NCI-H748 (cell line): ENCODE measurements around the gene EP400.

Experiments used
- DNase-seq: peaks from one replicate; lab custom pipeline; 2025; ENCODE audit not compliant: unreplicated experiment; lab: John Stamatoyannopoulos, UW

EP400 gene, protein sequence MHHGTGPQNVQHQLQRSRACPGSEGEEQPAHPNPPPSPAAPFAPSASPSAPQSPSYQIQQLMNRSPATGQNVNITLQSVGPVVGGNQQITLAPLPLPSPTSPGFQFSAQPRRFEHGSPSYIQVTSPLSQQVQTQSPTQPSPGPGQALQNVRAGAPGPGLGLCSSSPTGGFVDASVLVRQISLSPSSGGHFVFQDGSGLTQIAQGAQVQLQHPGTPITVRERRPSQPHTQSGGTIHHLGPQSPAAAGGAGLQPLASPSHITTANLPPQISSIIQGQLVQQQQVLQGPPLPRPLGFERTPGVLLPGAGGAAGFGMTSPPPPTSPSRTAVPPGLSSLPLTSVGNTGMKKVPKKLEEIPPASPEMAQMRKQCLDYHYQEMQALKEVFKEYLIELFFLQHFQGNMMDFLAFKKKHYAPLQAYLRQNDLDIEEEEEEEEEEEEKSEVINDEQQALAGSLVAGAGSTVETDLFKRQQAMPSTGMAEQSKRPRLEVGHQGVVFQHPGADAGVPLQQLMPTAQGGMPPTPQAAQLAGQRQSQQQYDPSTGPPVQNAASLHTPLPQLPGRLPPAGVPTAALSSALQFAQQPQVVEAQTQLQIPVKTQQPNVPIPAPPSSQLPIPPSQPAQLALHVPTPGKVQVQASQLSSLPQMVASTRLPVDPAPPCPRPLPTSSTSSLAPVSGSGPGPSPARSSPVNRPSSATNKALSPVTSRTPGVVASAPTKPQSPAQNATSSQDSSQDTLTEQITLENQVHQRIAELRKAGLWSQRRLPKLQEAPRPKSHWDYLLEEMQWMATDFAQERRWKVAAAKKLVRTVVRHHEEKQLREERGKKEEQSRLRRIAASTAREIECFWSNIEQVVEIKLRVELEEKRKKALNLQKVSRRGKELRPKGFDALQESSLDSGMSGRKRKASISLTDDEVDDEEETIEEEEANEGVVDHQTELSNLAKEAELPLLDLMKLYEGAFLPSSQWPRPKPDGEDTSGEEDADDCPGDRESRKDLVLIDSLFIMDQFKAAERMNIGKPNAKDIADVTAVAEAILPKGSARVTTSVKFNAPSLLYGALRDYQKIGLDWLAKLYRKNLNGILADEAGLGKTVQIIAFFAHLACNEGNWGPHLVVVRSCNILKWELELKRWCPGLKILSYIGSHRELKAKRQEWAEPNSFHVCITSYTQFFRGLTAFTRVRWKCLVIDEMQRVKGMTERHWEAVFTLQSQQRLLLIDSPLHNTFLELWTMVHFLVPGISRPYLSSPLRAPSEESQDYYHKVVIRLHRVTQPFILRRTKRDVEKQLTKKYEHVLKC (N-terminal part only)

GRCh38 chr12:131949431-131950181, at the start of gene EP400:
TSS of gene EP400 (plus strand) at chr12:131949942. CDS start at chr12:131960620, 10,678 bp downstream.
- DNase-seq, result peak; percentile 92

- no peak for DNase-seq
Observed at GRCh38 chr12:131900397-131900796, 49.3 kb upstream of the EP400 start.

GRCh38 chr12:131901431-131902331, 48.1 kb upstream of the EP400 start:
- DNase-seq, result no peak

- DNase-seq, result no peak
Observed at GRCh38 chr12:131902332-131903241, 47.2 kb upstream of the EP400 start.

DNA sequence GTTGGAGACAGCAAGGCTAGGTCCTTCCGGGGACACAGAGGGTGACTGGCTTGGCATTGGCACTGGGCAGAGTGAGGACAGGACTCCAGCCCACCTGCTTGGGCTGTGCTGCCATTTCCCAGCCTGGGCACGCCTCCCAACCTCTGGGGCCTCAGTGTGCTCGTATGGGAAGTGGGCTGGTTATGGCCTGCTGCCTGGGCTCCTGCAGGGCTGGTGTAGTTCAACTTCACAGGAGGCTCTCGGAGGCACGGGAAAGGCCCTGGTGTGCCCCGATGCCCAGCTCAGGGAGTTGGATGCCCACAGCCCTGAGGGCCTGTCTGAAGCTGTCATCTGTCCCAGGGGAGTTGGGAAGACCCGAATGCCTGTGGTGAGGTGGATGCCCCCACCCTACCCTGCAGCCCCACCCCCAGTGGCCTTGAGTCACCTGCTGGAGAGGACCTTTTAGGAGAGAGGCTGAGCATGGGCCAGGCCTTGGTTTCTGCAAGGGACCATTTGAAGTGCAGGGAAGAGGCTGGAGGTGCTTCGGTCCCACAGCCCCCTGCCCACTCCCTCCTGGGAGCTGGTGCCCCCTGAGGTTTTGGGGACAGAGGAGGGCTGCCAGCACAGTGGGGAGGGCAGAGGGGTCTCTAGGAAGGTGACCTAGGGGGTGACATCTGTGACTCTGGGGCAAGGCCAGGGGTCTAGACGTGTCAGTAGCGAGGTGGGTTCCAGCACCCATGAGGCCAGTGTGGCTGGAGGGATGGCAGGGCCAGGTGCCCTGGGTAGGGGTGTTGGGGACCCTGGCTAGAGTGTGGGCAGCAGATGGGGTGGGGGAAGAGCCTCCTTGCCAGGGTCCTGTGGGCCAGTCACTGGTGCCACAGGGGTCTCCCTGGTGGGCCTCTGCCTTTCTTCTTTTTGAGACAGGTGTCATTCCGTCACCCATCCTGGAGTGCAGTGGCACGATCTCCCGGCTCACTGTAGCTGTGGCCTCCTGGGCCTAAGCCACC, 46.2 kb upstream of the EP400 start:
- DNase-seq, result no peak

DNA sequence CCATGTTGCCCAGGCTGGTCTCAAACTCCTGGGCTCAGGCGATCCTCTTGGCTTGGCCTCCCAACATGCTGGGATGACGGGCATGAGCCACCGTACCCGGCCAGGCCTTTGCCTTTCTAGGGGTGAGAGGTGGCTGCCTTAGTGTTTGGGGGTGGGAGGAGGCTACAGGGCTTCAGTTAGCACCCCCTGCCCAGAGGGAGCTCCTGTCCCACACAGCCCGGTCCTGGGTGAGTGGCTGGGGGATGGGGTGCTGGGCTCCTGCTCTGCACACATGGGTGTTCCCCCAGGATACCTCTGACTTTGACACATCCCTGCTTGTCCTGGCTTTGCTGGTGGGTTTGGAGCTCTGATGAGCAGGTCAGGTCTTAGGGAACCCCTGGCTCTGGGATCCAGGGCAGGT, 45.4 kb upstream of the EP400 start:
- DNase-seq, result no peak

DNA sequence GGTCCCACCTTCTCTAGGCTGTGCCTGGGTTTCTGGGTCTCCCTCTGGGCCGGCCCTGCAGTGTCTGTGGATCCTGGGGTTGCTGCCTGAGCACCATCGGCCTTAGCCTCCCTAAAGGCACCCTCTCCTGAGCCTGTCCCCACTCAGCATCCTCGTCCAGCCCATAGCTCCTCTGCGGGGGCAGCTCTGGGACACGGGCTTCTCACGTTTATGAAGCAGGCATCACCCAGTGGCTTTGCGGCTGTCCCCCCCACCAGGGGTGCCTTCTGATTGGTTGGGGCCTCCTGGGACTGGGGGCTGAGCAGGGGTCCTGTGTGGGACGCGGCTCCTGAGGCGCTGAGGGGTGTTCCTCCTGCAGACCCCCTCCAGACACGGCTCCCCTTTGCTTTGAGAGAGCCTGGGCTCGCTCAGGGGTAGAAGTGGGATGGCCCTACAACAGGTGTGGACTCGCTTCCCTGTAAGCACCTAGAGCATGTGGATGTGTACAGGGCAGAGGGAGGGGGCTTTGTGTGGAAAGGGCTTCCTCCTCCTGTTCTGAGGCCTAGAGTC, 44.6 kb upstream of the EP400 start:
- DNase-seq, result no peak

DNA sequence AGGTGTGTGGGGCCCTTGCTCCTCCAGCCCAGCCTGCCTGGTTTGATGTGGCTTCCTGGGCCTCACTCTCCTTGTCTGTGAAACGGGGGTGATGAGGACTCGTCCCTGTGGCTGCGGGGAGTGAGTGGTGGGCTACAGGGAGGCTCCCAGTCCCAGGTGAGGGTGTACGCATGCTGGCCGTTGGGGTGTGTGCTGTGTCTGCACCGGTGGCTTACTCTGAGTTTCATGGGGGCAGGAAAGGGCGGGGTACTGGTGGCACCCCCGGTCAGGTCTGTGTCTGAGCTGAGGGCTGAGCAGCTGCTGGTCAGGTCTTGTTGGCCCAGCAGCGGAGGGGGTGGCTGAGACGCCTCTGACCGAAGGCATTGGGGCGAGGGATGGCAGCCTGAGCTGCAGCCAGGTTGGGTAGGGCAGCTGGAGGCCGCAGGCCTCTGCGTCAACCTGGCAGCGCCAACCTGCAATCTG, 44.1 kb upstream of the EP400 start:
- no peak for DNase-seq

DNA sequence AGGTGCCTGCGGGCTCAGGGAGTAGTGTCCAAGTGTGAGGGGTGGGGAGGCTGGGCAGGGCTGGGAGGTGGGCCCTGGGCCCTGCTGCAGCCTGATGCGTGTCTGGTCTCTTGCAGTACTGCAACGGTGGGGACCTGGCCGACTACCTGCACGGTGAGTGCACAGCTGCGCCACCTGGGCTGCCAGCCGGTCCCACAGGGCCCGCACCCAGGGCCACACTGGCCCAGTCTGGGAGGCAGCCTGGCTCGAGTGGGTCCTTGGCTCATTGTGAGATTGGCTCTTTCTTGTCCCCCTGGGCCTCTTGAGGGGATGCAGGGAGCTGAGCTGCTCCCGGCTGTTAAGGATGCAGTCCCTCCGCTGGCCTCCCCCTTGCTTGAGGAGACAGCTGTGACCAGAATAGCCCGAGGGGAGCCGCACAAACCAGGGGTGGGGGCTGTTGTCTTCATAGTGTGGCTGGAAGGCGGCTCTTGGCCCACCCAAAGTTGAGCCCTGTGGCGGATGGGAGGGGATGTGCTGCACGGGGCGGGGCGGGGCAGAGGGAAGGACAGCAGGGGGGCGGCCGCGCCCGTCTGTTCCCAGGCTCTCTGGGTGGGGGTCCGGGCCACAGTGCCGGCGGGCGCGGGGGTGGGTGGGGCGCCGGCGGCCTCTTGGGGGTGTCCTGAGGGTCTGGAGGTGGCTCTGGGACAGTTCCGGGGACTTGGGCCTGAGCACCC, 42.2 kb upstream of the EP400 start:
- no peak for DNase-seq

DNA sequence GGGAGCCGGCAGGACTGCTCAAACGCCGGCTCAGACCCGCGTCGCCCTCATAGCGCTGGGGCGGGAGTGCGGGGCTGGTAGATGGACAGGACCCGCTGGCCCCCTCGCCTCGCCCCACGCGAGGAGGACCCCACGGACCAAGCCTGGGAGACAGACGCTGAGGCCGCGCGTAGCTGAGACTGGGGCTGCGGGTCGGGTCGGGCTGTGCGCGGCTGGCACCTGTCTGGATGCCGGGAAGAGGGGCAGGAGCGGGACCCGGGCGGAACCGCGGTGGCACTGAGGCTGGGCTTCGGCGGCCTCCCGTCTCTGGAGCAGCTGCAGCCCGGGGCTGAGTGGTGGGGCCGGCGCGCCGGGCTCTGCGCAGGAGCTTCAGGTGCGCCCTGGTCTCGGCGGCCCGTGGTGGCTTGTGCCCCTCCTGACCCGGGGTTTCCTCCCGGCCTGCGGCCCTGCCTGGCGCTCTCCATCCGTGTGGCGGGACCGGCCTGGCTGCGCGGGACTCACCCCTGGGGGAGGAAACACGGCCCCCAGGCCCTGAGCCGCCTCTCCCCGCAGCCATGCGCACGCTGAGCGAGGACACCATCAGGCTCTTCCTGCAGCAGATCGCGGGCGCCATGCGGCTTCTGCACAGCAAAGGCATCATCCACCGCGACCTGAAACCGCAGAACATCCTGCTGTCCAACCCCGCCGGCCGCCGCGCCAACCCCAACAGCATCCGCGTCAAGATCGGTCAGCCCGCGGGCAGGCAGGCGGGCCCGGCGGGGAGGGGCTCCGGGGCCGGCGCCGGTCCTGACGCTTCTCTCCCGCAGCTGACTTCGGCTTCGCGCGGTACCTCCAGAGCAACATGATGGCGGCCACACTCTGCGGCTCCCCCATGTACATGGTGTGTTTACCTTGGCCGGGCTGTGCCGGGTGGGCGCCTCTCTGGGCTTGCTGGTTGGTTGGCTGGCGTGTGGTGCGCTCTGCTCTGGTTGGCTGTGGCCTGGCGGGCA, 41.4 kb upstream of the EP400 start:
- DNase-seq, result no peak

- no peak for DNase-seq
Observed at GRCh38 chr12:131909081-131909751, 40.5 kb upstream of the EP400 start.

- DNase-seq, result no peak
Observed at GRCh38 chr12:131909752-131910219, 40.0 kb upstream of the EP400 start.

DNA sequence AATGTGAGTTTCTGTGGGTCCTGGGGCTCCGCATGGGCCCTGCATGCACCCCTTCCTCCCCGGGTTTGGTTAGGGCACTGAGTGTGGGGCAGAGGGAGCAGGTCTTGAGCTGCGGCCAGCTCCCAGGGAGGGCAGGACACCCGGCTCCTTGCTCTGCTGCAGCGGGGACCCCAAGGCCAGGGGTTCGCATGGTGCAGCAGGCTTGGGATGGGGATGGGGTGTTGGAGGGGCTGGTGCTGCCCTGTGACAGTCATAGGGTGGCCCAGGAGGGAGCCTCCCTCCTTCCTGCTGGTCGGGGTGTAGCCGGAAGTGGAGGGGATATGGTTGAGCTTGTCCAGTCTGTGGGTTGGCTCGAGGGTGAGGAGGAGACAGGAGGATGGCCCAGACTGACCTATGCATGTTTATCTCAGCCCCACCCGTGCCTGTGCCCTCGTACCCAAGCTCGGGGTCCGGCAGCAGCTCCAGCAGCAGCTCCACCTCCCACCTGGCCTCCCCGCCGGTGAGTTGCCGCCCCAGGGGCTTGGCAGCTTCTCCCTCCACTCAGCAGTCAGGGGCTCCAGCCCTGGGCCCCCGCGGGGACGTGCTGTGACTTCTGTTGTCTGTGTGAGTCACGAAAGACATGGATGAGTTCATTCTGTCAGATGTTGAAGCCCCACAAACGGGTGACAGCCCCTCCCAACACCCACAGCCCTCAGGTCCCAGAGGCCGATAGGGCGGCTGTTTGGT, 39.3 kb upstream of the EP400 start:
- DNase-seq, result no peak
